Calu3 (cell line): ENCODE results near the gene SSNA1. TPM values are rescaled to one million over a fixed set of nuclear protein-coding genes. Genes with fewer than 3 reads are reported as not detected.

Source experiments
- BruUV-seq: library from RNA; stranded (reverse); fragments of 400-500 nt; replicated peaks from 2 replicates; lab custom pipeline; 2021; lab: Mats Ljungman, UMichigan
- CTCF ChIA-PET: fragments of 300-600 bp; sonication (Branson Sonifier 250); formaldehyde crosslinking; loops from one replicate; lab custom pipeline; 2022; ENCODE audit warnings: antibody characterized with exemption; lab: Charles Lee
- DNase-seq: peaks from one replicate; pipeline ENCODE4 v3.0.0; 2022
- H3K27ac Mint-ChIP-seq: one replicate; pipeline ENCODE4 v1.8.0; 2022; ENCODE audit warnings: mixed read lengths; ENCODE audit not compliant: unreplicated experiment
- H3K27me3 Mint-ChIP-seq: one replicate; pipeline ENCODE4 v1.8.0; 2022; ENCODE audit warnings: mixed read lengths; ENCODE audit not compliant: unreplicated experiment
- H3K36me3 Mint-ChIP-seq: one replicate; pipeline ENCODE4 v1.8.0; 2022; ENCODE audit warnings: mild to moderate bottlenecking, moderate library complexity, mixed read lengths; ENCODE audit not compliant: insufficient read depth, unreplicated experiment
- H3K4me1 Mint-ChIP-seq: one replicate; pipeline ENCODE4 v1.8.0; 2022; ENCODE audit warnings: mild to moderate bottlenecking, low read depth, mixed read lengths; ENCODE audit not compliant: unreplicated experiment
- H3K4me3 Mint-ChIP-seq: one replicate; pipeline ENCODE4 v1.8.0; 2022; ENCODE audit warnings: mild to moderate bottlenecking, low read depth, moderate library complexity, mixed read lengths; ENCODE audit not compliant: unreplicated experiment
- H3K9me3 Mint-ChIP-seq: one replicate; pipeline ENCODE4 v1.8.0; 2022; ENCODE audit warnings: low read depth, mixed read lengths; ENCODE audit not compliant: unreplicated experiment
- intact Hi-C: fragments of 100-400 bp; cut with micrococcal nuclease; formaldehyde crosslinking; loops from one replicate; pipeline ENCODE4 v1.10.0; 2022; ENCODE audit not compliant: unreplicated experiment
- total RNA-seq: library from RNA; stranded (reverse); gene quantifications from 2 replicates; pipeline ENCODE4 v1.2.3, GENCODE V29; 2022
- TF ChIP-seq, protein P1 (sequence below): fragments of 200-600 bp; IDR thresholded peaks from one replicate; pipeline ENCODE4 v1.8.0; 2022; ENCODE audit warnings: antibody characterized with exemption; ENCODE audit not compliant: unreplicated experiment

SSNA1 gene
- total RNA-seq, 1 experiment from 2014 or later, result 41.9 TPM

DNA sequence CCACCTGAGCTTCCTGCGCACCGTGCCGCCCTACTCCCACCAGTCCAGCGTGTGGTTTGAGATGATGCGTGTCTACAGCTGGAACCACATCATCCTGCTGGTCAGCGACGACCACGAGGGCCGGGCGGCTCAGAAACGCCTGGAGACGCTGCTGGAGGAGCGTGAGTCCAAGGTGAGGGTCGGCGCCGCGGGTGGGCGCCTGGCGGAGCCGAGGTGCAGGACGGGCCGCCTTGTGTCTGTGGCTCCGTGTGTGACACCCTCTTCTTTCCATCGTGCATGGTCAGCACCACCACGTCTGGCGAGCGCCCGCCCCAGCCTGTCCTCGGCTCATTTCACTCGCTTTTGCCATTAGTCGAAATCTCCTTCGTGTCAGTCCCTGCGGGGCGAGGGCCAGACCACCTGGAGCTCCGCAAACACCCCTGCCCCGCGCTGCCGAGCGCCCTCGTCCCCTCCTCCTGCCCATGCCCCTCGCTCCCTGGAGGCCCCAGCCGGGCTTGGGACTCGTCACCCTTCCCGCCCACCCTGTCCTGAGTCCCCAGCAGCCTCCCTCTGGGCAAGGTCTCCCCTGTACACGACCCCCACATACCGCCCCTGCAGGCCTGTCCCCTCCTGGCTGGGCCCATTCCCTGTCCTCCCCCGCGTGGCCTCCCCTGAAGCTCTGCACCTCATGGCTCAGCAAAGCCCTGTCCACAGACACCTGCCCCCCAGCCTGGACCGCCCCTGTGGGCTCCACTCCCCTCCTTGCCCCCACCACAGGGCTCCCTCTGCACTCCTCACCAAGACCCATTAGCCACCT is 42.5 kb upstream of the SSNA1 start:
- Mint-ChIP-seq H3K4me3 (no peak overlapping the region), H3K27me3 (peaks cover 66% of the 10 kb centered on the region), H3K36me3 (peaks cover 2% of the 10 kb centered on the region), H3K9me3 (peaks cover 2% of the 10 kb centered on the region), H3K4me1 (no peaks in the 10 kb centered on the region), H3K27ac (no peak overlapping the region)
- DNase-seq, result no peak
- intact Hi-C loops, result no loop called here
- CTCF ChIA-PET, result interaction anchor here (0.7 kb wide), 1 partner anchor 86 kb away, joined by 3 read pairs; no protein-coding TSS in a partner anchor
- TF ChIP-seq, protein P1, sequence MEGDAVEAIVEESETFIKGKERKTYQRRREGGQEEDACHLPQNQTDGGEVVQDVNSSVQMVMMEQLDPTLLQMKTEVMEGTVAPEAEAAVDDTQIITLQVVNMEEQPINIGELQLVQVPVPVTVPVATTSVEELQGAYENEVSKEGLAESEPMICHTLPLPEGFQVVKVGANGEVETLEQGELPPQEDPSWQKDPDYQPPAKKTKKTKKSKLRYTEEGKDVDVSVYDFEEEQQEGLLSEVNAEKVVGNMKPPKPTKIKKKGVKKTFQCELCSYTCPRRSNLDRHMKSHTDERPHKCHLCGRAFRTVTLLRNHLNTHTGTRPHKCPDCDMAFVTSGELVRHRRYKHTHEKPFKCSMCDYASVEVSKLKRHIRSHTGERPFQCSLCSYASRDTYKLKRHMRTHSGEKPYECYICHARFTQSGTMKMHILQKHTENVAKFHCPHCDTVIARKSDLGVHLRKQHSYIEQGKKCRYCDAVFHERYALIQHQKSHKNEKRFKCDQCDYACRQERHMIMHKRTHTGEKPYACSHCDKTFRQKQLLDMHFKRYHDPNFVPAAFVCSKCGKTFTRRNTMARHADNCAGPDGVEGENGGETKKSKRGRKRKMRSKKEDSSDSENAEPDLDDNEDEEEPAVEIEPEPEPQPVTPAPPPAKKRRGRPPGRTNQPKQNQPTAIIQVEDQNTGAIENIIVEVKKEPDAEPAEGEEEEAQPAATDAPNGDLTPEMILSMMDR, result no peak
- no TSS peak for BruUV-seq

DNA sequence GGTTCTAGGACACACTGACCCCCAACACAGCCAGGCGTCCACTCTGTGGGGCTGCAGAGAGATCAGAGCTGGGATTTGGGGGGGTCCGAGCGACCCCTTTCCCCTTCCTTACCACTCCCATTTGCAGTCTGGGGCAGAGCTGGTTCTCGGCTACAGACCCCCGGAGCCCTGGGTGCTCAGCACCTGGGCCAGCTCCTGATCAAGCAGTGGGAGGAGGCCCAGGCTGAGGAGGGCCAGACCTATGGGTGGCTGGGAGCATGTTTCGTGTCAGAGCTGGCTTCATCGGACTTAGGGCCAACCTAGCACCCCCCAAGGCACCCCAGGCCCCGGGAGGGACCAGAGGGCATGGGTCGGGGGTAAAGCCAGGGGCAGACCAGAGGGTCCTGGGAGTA is 42.0 kb upstream of the SSNA1 start:
- H3K27ac Mint-ChIP-seq, result no peak overlapping the region

DNA sequence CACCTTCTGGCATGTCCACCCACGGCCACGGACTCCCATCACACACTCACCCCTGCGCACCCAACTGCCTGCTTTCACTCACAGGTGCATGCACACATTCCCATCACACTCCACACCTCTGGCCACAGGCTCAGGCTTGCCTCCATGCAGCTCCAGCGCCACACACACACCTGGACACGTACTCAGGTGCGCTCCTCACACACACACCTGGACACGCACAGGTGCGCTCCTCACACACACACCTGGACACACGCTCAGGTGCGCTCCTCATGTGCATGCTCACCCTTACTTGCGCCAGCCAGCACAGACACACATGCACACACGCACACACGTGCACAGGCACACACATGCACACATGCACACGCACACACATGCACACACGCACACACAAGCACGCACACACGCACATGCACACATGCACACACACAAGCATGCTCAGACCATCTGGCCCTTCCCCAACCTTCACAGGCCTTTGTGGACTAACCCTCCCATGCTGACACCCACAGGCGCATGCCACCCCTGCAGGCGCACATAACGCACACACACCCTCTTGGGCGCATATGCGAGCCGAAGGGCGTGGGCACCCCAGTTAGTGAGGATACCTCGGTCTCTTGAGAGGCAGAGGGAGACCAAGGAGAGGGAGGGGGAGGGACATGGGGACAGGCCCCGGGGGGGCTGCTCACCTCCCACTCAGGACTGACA is 41.2 kb upstream of the SSNA1 start:
- BruUV-seq, result no TSS peak
- H3K4me3 Mint-ChIP-seq, result no peak overlapping the region
- H3K36me3 Mint-ChIP-seq, result peaks cover 6% of the 10 kb centered on the region
- no peak overlapping the region for H3K27ac Mint-ChIP-seq
- intact Hi-C loops, result no loop called here
- no peaks in the 10 kb centered on the region for H3K4me1 Mint-ChIP-seq
- H3K27me3 Mint-ChIP-seq, result peaks cover 54% of the 10 kb centered on the region
- CTCF ChIA-PET, result interaction anchor here (0.5 kb wide), 1 partner anchor 52 kb away, joined by 4 read pairs; no protein-coding TSS in a partner anchor
- TF ChIP-seq, protein P1, result no peak
- H3K9me3 Mint-ChIP-seq, result peaks cover 2% of the 10 kb centered on the region
- DNase-seq, result no peak

More for the DNA sequence above, 42.0 kb upstream of the SSNA1 start:
- CTCF ChIA-PET, result no interaction called here
- H3K4me1 Mint-ChIP-seq, result no peaks in the 10 kb centered on the region
- TF ChIP-seq, protein P1, result no peak
- peaks cover 61% of the 10 kb centered on the region for H3K27me3 Mint-ChIP-seq
- no peak for DNase-seq
- H3K36me3 Mint-ChIP-seq, result peaks cover 6% of the 10 kb centered on the region
- H3K9me3 Mint-ChIP-seq, result peaks cover 2% of the 10 kb centered on the region
- intact Hi-C loops, result no loop called here
- no peak overlapping the region for H3K4me3 Mint-ChIP-seq
- BruUV-seq, result no TSS peak

DNA sequence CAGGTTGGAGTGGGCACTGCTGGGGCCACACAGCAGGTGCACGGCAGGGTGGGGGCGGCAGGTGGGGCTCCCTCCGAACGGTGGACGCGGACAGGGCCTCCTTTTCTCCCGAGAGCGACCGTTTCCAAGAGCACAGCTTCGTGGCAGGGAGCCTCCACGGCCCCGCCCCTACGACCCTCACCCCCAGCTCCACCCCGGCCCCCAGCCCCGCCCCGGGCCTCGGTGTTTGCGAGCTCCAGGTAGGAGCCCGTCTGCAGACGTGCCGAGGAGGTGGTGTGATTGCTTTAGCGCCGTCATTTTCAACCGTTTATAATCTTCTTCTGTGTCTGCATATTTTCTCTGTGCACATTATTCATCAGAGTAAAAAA is 40.7 kb upstream of the SSNA1 start:
- CTCF ChIA-PET, result no interaction called here
- no peaks in the 10 kb centered on the region for H3K4me1 Mint-ChIP-seq
- H3K36me3 Mint-ChIP-seq, result peaks cover 6% of the 10 kb centered on the region
- peaks cover 49% of the 10 kb centered on the region for H3K27me3 Mint-ChIP-seq
- DNase-seq, result no peak
- intact Hi-C loops, result no loop called here
- peaks cover 2% of the 10 kb centered on the region for H3K9me3 Mint-ChIP-seq
- BruUV-seq, result no TSS peak
- no peak overlapping the region for H3K4me3 Mint-ChIP-seq
- no peak overlapping the region for H3K27ac Mint-ChIP-seq
- TF ChIP-seq, protein P1, result no peak
